Measurements from ENCODE around the gene POC1A.

The POC1A gene

GRCh38 chr3:52150357-52150756, 3.9 kb downstream of the POC1A start:
- no peak for DNase-seq

- no peak for DNase-seq
These were observed 4.5 kb downstream of the POC1A start for GRCh38 chr3:52149726-52150125.

GRCh38 chr3:52149021-52149420, 5.2 kb downstream of the POC1A start:
- no peak for DNase-seq

GRCh38 chr3:52147804-52148203, 6.4 kb downstream of the POC1A start:
- no peak for DNase-seq

- no peak for DNase-seq
These were observed 7.4 kb downstream of the POC1A start for GRCh38 chr3:52146811-52147210.

GRCh38 chr3:52146189-52146588, 8.0 kb downstream of the POC1A start:
- no peak for DNase-seq

- DNase-seq, result no peak
These were observed 8.5 kb downstream of the POC1A start for GRCh38 chr3:52145736-52146110.

GRCh38 chr3:52144796-52145735, 9.2 kb downstream of the POC1A start:
- DNase-seq, result no peak

- no peak for DNase-seq
These were observed 10.0 kb downstream of the POC1A start for GRCh38 chr3:52144034-52144795.

- DNase-seq, result no peak
These were observed 10.6 kb downstream of the POC1A start for GRCh38 chr3:52143616-52144015.

GRCh38 chr3:52143156-52143555, 11.1 kb downstream of the POC1A start:
- no peak for DNase-seq

GRCh38 chr3:52141751-52142150, 12.5 kb downstream of the POC1A start:
- no peak for DNase-seq

GRCh38 chr3:52140769-52141168, 13.5 kb downstream of the POC1A start:
- DNase-seq, result no peak

- DNase-seq, result no peak
These were observed 14.2 kb downstream of the POC1A start for GRCh38 chr3:52140000-52140399.

- DNase-seq, result no peak
These were observed 16.9 kb downstream of the POC1A start for GRCh38 chr3:52137311-52137710.

GRCh38 chr3:52136513-52136912, 17.7 kb downstream of the POC1A start:
- DNase-seq, result no peak

GRCh38 chr3:52135332-52135731, 18.9 kb downstream of the POC1A start:
- no peak for DNase-seq

GRCh38 chr3:52134761-52135160, 19.5 kb downstream of the POC1A start:
- no peak for DNase-seq

GRCh38 chr3:52132930-52133329, 21.3 kb downstream of the POC1A start:
- no peak for DNase-seq

- no peak for DNase-seq
These were observed 22.2 kb downstream of the POC1A start for GRCh38 chr3:52132041-52132440.

- no peak for DNase-seq
These were observed 23.1 kb downstream of the POC1A start for GRCh38 chr3:52130966-52131622.

- no peak for DNase-seq
These were observed 26.0 kb downstream of the POC1A start for GRCh38 chr3:52128118-52128683.

- DNase-seq, result no peak
These were observed 27.7 kb downstream of the POC1A start for GRCh38 chr3:52126500-52126899.

All from SIG-M5 (cell line).